Omental fat pad (tissue), 4 donors: ENCODE data around the gene FUBP3. TPM values are rescaled to one million over a fixed set of nuclear protein-coding genes. Genes with fewer than 3 reads are reported as not detected.

Experiments
- ATAC-seq: fragments of 150-250 bp; one replicate; pipeline ENCODE4 v1.9.1; 2016; ENCODE audit warnings: mild to moderate bottlenecking, moderate library complexity; ENCODE audit not compliant: low FRiP score
- DNase-seq: peaks from one replicate; pipeline ENCODE4 v3.0.0-alpha.2; 2019; ENCODE audit warnings: low spot score
- CTCF ChIP-seq, 3 donors: fragments of 450-650 bp; IDR thresholded peaks; one replicate each; pipeline ENCODE4 v1.5.1; 2016 to 2017; ENCODE audit warnings: antibody characterized with exemption in 3 of 3, mild to moderate bottlenecking in 3 of 3, moderate library complexity in 2 of 3
- total RNA-seq, 4 donors: library from RNA; depleted of rRNA; stranded (reverse); fragments of >200 nt; gene quantifications; one replicate each; pipeline ENCODE4 v1.1.0, GENCODE V29; 2016

FUBP3 gene
- total RNA-seq, 4 donors from 2014 or later, result 29.7 to 46.3 (median 37.9) TPM

GRCh38 chr9:130661451-130662098, 82.2 kb downstream of the FUBP3 start:
- DNase-seq (no peak), ATAC-seq (no peak)
- no peak for TF ChIP-seq CTCF (IDR thresholded peaks at IDR 0.05)

GRCh38 chr9:130662099-130662969, 83.0 kb downstream of the FUBP3 start:
- no peak for TF ChIP-seq CTCF (IDR thresholded peaks at IDR 0.05)
- no peak for DNase-seq
- ATAC-seq, result no peak

GRCh38 chr9:130662970-130663257, 83.5 kb downstream of the FUBP3 start:
- no peak for DNase-seq
- no peak for TF ChIP-seq CTCF (IDR thresholded peaks at IDR 0.05)
- no peak for ATAC-seq

- ATAC-seq, result peak; percentile 14
These were observed 84.0 kb downstream of the FUBP3 start for GRCh38 chr9:130663258-130663976.

GRCh38 chr9:130663977-130664250, 84.5 kb downstream of the FUBP3 start:
- no peak for ATAC-seq
- no peak for DNase-seq
- TF ChIP-seq CTCF (IDR thresholded peaks at IDR 0.05), result no peak

More at GRCh38 chr9:130663258-130663976, 84.0 kb downstream of the FUBP3 start:
- TF ChIP-seq CTCF (IDR thresholded peaks at IDR 0.05), result no peak
- DNase-seq, result no peak

- TF ChIP-seq CTCF (IDR thresholded peaks at IDR 0.05), result no peak
- DNase-seq (no peak), ATAC-seq (no peak)
These were observed 85.1 kb downstream of the FUBP3 start, which contains the start of gene PRDM12 for GRCh38 chr9:130664251-130665028. TSS of gene PRDM12 (plus strand) at chr9:130664594. CDS start at chr9:130664654, 60 bp downstream.
